IMR-90 (cell line): ENCODE measurements around the gene OSBPL2. TPM values are rescaled to one million over a fixed set of nuclear protein-coding genes. Genes with fewer than 3 reads are reported as not detected.

ENCODE experiments used
- ATAC-seq: fragments of 200-7000 bp; cut with Tn5 transposase; 2 replicates; pipeline ENCODE4 v1.9.1; 2020; ENCODE audit warnings: low read depth, mild to moderate bottlenecking, moderate library complexity
- BruUV-seq: library from RNA; stranded (reverse); fragments of 400-500 nt; replicated peaks from 2 replicates; lab custom pipeline; 2021; lab: Mats Ljungman, UMichigan
- CTCF ChIA-PET: fragments of 300-600 bp; formaldehyde crosslinking; extraction: SDS; loops from one replicate; lab custom pipeline; 2021; ENCODE audit warnings: antibody characterized with exemption; lab: Yijun Ruan, JAX
- POLR2A ChIA-PET: fragments of 300-600 bp; sonication (Branson Sonifier 250); formaldehyde crosslinking; loops from one replicate; lab custom pipeline; 2022; ENCODE audit warnings: antibody characterized with exemption; ENCODE audit not compliant: unreplicated experiment; lab: Charles Lee
- DNase-seq: peaks from one replicate; pipeline ENCODE4 v3.0.0; 2013
- H2AFZ ChIP-seq: replicated peaks from 2 replicates; pipeline ENCODE3; 2013; ENCODE audit warnings: low read length, mild to moderate bottlenecking; ENCODE audit not compliant: poor library complexity
- H2AK5ac ChIP-seq: 2 replicates; pipeline ENCODE4 v1.6.1; 2013; ENCODE audit warnings: low read depth, low read length, inconsistent platforms
- H2AK9ac ChIP-seq: replicated peaks from 2 replicates; pipeline ENCODE3; 2013; ENCODE audit warnings: mild to moderate bottlenecking, low read depth, low read length, moderate library complexity; ENCODE audit not compliant: poor library complexity
- H2BK120ac ChIP-seq: 2 replicates; pipeline ENCODE4 v1.6.1; 2013; ENCODE audit warnings: low read depth, low read length, inconsistent platforms
- H2BK15ac ChIP-seq: 3 replicates; pipeline ENCODE4 v1.6.1; 2013; ENCODE audit warnings: low read depth, low read length, inconsistent platforms
- H2BK20ac ChIP-seq: 2 replicates; pipeline ENCODE4 v1.6.1; 2013; ENCODE audit warnings: low read depth, mild to moderate bottlenecking, inconsistent platforms, low read length, moderate library complexity
- H2BK5ac ChIP-seq: 2 replicates; pipeline ENCODE4 v1.6.1; 2013; ENCODE audit warnings: mild to moderate bottlenecking, low read depth, low read length, inconsistent platforms; ENCODE audit not compliant: poor library complexity, severe bottlenecking
- H3K14ac ChIP-seq: replicated peaks from 2 replicates; pipeline ENCODE4 v1.6.1; 2013; ENCODE audit warnings: low read depth, low read length, inconsistent platforms
- H3K18ac ChIP-seq: 2 replicates; pipeline ENCODE4 v1.6.1; 2013; ENCODE audit warnings: low read depth, low read length, control low read depth
- H3K23ac ChIP-seq: 2 replicates; pipeline ENCODE4 v1.6.1; 2013; ENCODE audit warnings: low read depth, low read length, inconsistent platforms
- H3K27ac ChIP-seq: 2 replicates; pipeline ENCODE4 v1.5.1; 2013; ENCODE audit warnings: mild to moderate bottlenecking, control low read depth, low read length; ENCODE audit not compliant: insufficient read depth
- H3K27me3 ChIP-seq: 2 replicates; pipeline ENCODE4 v1.6.1; 2013; ENCODE audit warnings: low read length; ENCODE audit not compliant: control insufficient read depth, insufficient read depth
- H3K36me3 ChIP-seq: 2 replicates; pipeline ENCODE4 v1.6.1; 2013; ENCODE audit warnings: low read length, mixed read lengths; ENCODE audit not compliant: control insufficient read depth, insufficient read depth
- H3K4ac ChIP-seq: 2 replicates; pipeline ENCODE4 v1.6.1; 2013; ENCODE audit warnings: low read depth, low read length, inconsistent platforms
- H3K4me1 ChIP-seq: 2 replicates; pipeline ENCODE4 v1.6.1; 2013; ENCODE audit warnings: low read length, mixed read lengths; ENCODE audit not compliant: control insufficient read depth, insufficient read depth
- H3K4me2 ChIP-seq: 2 replicates; pipeline ENCODE4 v1.6.1; 2013; ENCODE audit warnings: low read depth, mild to moderate bottlenecking, control low read depth, low read length, moderate library complexity
- H3K4me3 ChIP-seq: 2 replicates; pipeline ENCODE4 v1.5.1; 2013; ENCODE audit warnings: low read depth, mild to moderate bottlenecking, control low read depth, low read length, moderate library complexity; ENCODE audit not compliant: insufficient read depth
- H3K56ac ChIP-seq: 2 replicates; pipeline ENCODE4 v1.6.1; 2013; ENCODE audit warnings: low read length, inconsistent platforms; ENCODE audit not compliant: insufficient read depth; ENCODE audit errors: extremely low read depth
- H3K79me1 ChIP-seq, 2 experiments: 2 replicates each; pipeline ENCODE4 v1.6.1; 2013; ENCODE audit warnings: low read length in 2 of 2, inconsistent platforms in 1 of 2, low read depth in 1 of 2
- H3K9ac ChIP-seq: 2 replicates; pipeline ENCODE4 v1.6.1; 2013; ENCODE audit warnings: low read depth, low read length, control low read depth
- H3K9me1 ChIP-seq: 2 replicates; pipeline ENCODE4 v1.6.1; 2013; ENCODE audit warnings: low read length, inconsistent platforms; ENCODE audit not compliant: insufficient read depth
- H3K9me3 ChIP-seq: 2 replicates; pipeline ENCODE4 v1.6.1; 2013; ENCODE audit warnings: low read length; ENCODE audit not compliant: control insufficient read depth, insufficient read depth
- H4K20me1 ChIP-seq: 2 replicates; pipeline ENCODE4 v1.6.1; 2013; ENCODE audit warnings: low read length, inconsistent platforms; ENCODE audit not compliant: insufficient read depth
- H4K5ac ChIP-seq: 2 replicates; pipeline ENCODE4 v1.6.1; 2013; ENCODE audit warnings: mild to moderate bottlenecking, low read depth, low read length, control low read depth
- H4K8ac ChIP-seq, 2 experiments: 2 replicates each; pipeline ENCODE4 v1.6.1; 2013; ENCODE audit warnings: low read depth in 2 of 2, low read length in 2 of 2, control low read depth in 1 of 2, inconsistent platforms in 1 of 2
- H4K91ac ChIP-seq: 2 replicates; pipeline ENCODE4 v1.6.1; 2013; ENCODE audit warnings: low read depth, low read length, inconsistent platforms; ENCODE audit not compliant: insufficient read depth
- BHLHE40 ChIP-seq: fragments of 150-350 bp; IDR thresholded peaks from 2 replicates; pipeline ENCODE4 v1.6.1; 2016; ENCODE audit warnings: mild to moderate bottlenecking, low read depth, low read length
- CEBPB ChIP-seq: IDR thresholded peaks from 2 replicates; pipeline ENCODE4 v1.6.1; 2012; ENCODE audit warnings: low read depth, low read length, improper control_type of control experiment
- CHD1 ChIP-seq: IDR thresholded peaks from 2 replicates; pipeline ENCODE4 v1.6.1; 2012; ENCODE audit warnings: low read depth, low read length, improper control_type of control experiment
- MXI1 ChIP-seq: IDR thresholded peaks from 2 replicates; pipeline ENCODE4 v1.6.1; 2012; ENCODE audit warnings: low read depth, mild to moderate bottlenecking, low read length, moderate library complexity, borderline replicate concordance
- POLR2A ChIP-seq: IDR thresholded peaks from 2 replicates; pipeline ENCODE4 v1.6.1; 2012; ENCODE audit warnings: mild to moderate bottlenecking, low read depth, low read length
- RAD21 ChIP-seq: IDR thresholded peaks from 2 replicates; pipeline ENCODE4 v1.6.1; 2012; ENCODE audit warnings: low read length, improper control_type of control experiment
- RFX5 ChIP-seq: IDR thresholded peaks from 2 replicates; pipeline ENCODE4 v1.8.0; 2012; ENCODE audit warnings: low read depth, mild to moderate bottlenecking, low read length, moderate library complexity
- WGBS, 2 experiments: methylation state at CpG; one replicate each; pipeline versions ENCODE4 v1.1.5 to v1.1.7; 2013; ENCODE audit warnings: missing lambda C conversion rate in 2 of 2; ENCODE audit not compliant: insufficient read length in 1 of 2; ENCODE audit errors: extremely low coverage in 2 of 2; 5-methylcytosine and 5-hydroxymethylcytosine counted together
- dilution Hi-C: fragments of 300-500 bp; cut with HindIII; formaldehyde crosslinking; loops from one replicate; pipeline ENCODE4 v1.14.3; 2018; ENCODE audit warnings: low sequenced_read_pairs; ENCODE audit not compliant: unreplicated experiment
- in situ Hi-C: fragments of 300-500 bp; cut with MboI; formaldehyde crosslinking; loops from 3 replicates; pipeline ENCODE4 v1.14.3; 2019; ENCODE audit warnings: low sequenced_read_pairs, inconsistent platforms, mixed read lengths
- intact Hi-C: fragments of 100-400 bp; cut with micrococcal nuclease; formaldehyde crosslinking; loops from 2 replicates; pipeline ENCODE4 v1.10.0; 2022
- polyA plus RNA-seq, 3 experiments: library from polyadenylated mRNA; depleted of rRNA; stranded (reverse); fragments of >200 nt; gene quantifications; 2 replicates each; pipeline ENCODE4 v1.2.3, GENCODE V29; 2012; ENCODE audit warnings: low replicate concordance in 1 of 3
- total RNA-seq: library from RNA; depleted of rRNA; stranded (reverse); fragments of >200 nt; gene quantifications from 2 replicates; pipeline ENCODE4 v1.2.3, GENCODE V29; 2012
- TF ChIP-seq, protein P1 (sequence below): fragments of 150-350 bp; IDR thresholded peaks from 2 replicates; pipeline ENCODE4 v1.6.1; 2017; ENCODE audit warnings: mild to moderate bottlenecking, antibody characterized with exemption, low read length, low read depth

Gene OSBPL2
- total and polyA plus RNA-seq, 2 of the 4 experiments (the other 2 are of a cell fraction), result 19.3 to 27.6 TPM

DNA sequence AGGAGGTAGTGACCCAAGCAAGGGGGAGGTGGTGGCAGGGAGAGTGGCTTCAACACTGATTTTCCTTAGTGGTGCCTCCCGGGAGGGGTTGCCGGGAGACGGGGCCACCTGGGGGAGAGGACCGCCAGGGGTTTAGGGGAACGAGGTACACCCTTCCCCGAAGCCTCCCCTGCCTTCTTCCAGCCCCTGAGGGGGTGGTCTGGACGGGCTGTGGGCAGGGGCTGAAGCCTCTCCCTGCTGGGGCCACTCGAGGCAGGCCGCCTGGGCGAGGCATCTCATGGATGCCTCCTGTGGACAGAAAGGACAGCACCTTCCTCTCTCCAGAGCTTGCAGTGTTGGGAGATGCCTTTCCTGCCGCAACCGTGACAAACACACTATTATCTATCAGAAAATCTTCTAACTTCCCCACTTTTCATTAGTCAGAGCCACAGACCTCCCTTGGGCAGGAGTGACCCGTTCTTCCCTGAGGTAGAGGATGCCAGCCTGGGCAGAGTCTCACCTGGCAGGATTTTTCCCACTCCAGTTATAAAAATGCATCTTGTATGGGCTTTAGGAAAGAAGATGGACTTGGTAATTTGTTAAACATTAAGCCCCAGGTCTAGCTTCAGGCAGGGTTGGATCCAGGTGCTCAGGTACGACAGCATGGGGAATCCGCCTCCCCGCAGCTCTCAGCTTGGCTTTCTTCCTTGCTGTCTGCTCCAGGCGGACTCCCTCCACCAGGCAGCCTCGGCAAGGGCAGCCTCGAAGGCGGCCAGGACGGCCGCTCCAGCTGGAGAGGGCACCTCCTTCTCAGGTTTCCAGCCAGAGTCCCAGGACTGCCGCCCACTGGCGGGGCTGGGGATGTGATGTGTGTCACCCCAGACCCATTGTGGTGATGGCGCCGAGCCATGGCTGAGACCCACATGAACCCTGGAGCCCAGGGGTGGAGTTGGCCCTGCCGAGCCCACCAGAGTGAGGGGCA lies 29.2 kb upstream of the OSBPL2 start:
- Histone ChIP-seq H3K36me3 (no peaks in the 10 kb centered on the region), H3K18ac (no peak overlapping the region), H3K56ac (no peak overlapping the region), H3K9ac (no peak overlapping the region), H3K4ac (no peak overlapping the region), H3K27me3 (peaks cover 20% of the 10 kb centered on the region), H2BK15ac (no peak overlapping the region), H3K4me3 (no peak overlapping the region), H2AK9ac (no peak overlapping the region), H2BK120ac (no peak overlapping the region), H4K91ac (no peak overlapping the region), H3K79me1 (no peaks in the 10 kb centered on the region; a peak in 1 of 4 replicates), H2BK5ac (no peak overlapping the region), H3K27ac (no peak overlapping the region), H4K20me1 (peaks cover 4% of the 10 kb centered on the region), H3K4me2 (no peak overlapping the region), H3K23ac (no peak overlapping the region), H2BK20ac (no peak overlapping the region), H4K5ac (no peak overlapping the region), H4K8ac (no peak overlapping the region), H2AFZ (no peak overlapping the region), H3K4me1 (no peaks in the 10 kb centered on the region), H3K9me1 (no peaks in the 10 kb centered on the region), H3K9me3 (no peaks in the 10 kb centered on the region), H3K14ac (no peak overlapping the region), H2AK5ac (no peak overlapping the region)
- DNase-seq (no peak), ATAC-seq (peak; percentile 28; the same call in 1 of the 2 replicates)
- intact Hi-C loops, result no loop called here
- BruUV-seq, result no TSS peak
- 48% methylated on average over 6 of the region's 27 CpGs; no CpG with 5 or more reads in 1 of the 2 experiments for WGBS, 2 experiments
- dilution Hi-C loops, result no loop called here
- POLR2A ChIA-PET, result no interaction called here
- in situ Hi-C loops, result no loop called here
- CTCF ChIA-PET, result no interaction called here
- TF ChIP-seq CHD1 (no peak), CEBPB (no peak), MXI1 (no peak), POLR2A (no peak), RFX5 (no peak), BHLHE40 (no peak), RAD21 (no peak)
- TF ChIP-seq, protein P1, sequence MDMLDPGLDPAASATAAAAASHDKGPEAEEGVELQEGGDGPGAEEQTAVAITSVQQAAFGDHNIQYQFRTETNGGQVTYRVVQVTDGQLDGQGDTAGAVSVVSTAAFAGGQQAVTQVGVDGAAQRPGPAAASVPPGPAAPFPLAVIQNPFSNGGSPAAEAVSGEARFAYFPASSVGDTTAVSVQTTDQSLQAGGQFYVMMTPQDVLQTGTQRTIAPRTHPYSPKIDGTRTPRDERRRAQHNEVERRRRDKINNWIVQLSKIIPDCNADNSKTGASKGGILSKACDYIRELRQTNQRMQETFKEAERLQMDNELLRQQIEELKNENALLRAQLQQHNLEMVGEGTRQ, result no peak
